T-helper 22 cell (primary cell): ENCODE data around the gene INPP5A.

Experiments
- DNase-seq: peaks from one replicate; pipeline ENCODE4 v3.0.0-alpha.2; 2020; ENCODE audit warnings: low read depth

INPP5A gene

GRCh38 chr10:132721725-132722124, 184.1 kb downstream of the INPP5A start:
- no peak for DNase-seq

DNA sequence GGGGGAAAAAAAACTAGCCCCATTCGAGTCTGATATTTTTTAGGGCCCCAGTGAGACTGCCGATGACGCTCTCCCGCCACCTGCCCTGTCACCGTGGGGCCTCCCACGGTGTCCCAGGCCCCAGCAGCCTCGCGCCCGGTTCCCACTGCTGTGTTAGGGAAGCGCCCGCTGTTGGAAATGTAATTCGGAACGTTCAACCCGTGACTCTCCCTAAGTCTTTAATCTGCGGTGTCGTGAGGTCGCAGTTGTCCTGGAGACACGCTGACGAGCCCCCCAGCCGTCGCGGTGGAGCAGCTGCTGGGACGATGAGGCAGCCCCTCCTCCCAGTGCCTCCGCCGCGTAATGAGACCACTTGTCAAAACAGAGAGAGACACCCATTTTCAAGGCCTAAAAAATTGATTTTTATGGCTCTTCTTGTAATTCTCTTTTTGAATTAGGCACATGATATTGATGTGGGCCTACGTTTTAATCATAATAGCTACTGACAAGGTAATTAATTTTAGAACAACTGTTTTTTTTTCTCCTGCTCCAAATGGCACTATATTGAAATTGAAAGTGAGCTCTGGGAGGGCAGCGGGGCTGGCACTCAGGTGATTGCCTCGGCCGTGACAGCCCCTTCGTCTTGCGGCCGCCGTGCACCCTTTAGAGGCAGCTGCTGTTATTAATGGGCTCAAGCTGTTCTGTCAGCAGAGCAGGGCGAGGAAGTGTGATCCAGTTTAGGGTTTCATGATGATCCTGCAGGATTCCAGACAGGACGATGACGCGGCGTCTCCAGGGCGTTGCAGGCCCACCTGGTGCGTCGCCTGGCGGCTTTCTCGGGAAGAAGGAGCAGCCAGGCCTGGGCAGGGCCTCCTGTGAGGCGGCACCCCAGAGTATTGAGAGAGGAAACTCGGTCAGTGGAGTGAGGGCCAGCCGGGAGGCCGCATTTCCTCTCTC, 185.1 kb downstream of the INPP5A start:
- no peak for DNase-seq

- DNase-seq, result no peak
Observed at GRCh38 chr10:132723330-132723970, 185.9 kb downstream of the INPP5A start.

DNA sequence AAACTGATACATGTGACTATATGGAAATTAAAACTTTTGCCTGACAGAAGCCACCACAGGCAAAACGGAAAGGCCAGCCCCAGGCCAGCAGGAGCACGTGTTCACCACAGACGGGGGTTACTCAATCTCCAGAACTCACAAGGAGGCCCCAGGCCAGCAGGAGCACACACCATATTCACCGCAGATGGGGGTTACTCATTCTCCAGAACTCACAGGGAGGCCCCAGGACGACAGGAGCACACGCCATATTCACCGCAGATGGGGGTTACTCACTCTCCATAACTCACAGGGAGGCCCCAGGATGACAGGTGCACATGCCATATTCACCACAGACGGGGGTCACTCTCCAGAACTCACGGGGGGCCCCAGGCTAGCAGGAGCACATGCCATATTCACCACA, 186.9 kb downstream of the INPP5A start:
- DNase-seq, result no peak

GRCh38 chr10:132725202-132725601, 187.6 kb downstream of the INPP5A start:
- DNase-seq, result no peak

DNA sequence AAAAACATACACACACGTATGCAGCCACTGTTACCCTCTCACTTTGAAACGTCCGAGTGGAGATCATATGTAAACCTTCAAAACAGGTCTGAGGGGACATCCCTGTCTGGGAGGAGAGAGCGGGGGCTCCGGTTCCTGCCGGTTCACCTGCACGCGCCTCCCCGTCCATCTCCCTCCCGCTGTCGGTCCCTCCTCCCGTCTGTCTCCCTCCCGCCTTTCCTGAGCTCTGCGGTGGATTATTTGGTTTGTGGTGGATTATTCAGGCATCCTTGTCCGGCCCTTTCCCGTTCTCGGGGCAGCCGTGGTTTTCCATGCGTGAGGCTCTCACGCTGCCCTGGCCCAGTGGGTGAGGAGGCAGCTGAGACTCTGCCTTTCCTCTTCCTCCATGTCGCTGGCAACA, 188.6 kb downstream of the INPP5A start:
- no peak for DNase-seq

GRCh38 chr10:132726951-132727350, 189.4 kb downstream of the INPP5A start:
- DNase-seq, result no peak

DNA sequence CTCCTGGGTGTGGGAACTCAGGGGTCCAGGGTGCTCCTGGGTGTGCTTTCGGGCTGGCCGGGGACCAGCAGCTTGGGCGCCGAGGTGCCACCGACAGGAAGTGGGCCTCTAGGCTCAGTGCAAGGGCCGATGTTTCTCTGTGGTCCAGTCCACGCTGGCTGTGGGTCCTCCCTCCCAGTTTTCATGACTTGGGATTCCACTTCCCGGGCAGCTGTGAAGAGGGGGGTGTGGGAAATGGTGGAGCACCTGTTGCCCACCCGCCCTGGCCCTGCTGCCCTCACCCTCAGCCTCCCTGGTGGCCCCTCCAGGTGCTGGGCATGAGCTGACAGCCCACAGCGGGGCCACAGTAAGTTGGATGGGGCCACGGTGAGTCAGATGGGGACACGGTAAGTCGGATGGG, 189.8 kb downstream of the INPP5A start:
- DNase-seq, result no peak

DNA sequence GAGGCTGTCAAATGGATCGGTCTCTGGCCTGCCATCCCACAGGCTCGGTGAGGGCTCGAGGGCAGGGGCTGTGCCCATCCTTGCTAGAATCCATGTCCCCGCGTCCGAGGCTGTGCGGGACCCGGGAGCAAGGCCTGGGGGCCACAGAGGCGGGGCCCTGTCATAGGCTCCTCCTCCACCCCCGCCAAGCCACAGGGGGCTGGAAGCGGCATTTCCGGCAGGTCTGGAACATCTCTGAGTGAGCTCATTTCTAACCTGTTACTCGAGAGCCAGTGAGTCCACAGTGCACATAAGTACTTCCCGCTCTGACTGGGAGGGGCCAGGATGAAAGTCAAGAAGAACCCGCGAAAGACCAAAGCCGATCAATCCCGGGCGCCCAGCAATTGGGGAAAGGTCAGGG, 190.7 kb downstream of the INPP5A start:
- DNase-seq, result no peak

GRCh38 chr10:132728741-132729140, 191.2 kb downstream of the INPP5A start:
- no peak for DNase-seq

DNA sequence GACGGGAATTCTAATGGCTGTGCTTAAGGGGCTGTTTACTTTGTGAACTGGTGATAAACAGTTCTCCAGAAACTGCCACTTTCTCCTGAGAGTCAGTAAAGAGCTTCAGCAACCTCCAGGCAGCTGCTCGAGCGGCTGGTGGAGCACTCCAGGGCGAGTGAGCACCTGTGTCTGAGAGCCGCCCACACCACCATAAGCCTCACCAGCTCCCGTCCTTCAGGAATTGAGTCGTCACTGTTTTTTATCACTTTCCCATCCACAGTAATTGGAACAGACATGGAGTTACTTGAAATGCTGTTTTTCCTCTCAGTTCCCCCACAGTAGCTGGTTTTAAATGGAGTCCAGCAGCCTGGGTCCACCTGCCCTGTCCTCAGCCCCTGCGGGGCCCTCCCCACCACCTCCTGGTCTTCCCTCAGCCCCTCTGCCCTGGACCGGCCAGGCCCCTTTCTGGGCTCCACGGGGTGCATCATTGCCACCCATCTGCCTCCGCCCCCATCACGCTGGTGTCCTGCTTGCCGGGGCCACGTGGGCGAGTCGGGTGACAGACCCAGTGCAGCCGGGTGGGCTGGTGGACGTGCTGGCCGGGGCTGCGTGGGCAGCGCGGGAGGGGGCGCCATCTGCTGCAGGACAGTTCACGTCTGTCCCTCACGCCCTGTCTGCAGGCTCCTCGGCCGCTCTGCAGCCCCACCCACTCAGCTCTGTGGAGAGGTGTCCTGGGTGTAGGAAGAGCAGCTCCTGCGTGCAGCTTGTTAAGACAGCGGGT, 192.4 kb downstream of the INPP5A start:
- no peak for DNase-seq

DNA sequence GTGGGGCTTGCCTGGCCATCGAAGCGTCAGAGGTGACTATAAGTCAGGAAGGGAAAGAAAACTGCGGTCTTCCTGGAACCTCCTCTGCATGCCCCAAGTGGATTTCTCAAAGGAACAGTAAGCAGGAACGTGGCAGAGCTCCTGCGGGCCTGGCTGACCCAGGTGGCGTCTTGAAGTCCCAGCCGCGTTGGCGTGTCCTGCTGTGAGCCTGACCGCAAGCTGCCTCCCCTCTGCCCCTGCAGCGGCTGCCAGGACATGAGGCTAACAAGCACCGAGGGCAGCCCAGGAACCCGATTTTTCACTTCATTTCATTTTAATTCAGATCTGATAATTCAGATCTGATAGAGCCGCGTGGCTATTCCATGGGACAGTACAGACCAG, 193.0 kb downstream of the INPP5A start:
- DNase-seq, result no peak

DNA sequence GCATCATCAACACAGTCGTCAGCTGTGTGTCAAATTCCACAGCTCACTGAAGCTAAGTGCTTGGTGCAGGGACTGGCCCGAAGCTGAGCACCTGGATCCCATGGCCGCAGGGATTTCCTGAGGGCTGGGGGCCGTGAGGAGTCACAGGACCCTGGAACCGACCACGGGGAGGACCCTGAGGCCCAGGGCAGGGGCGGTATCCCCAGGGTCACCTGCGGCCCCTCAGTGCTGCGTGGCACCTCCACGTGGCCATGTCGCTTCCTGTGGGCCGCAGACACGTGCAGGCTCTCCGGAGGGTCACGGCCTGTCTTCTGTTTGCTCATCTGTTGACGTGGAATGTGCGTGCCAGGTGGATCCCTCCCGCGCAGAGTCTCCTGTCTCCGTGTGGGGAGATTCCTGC, 194.9 kb downstream of the INPP5A start:
- DNase-seq, result no peak

DNA sequence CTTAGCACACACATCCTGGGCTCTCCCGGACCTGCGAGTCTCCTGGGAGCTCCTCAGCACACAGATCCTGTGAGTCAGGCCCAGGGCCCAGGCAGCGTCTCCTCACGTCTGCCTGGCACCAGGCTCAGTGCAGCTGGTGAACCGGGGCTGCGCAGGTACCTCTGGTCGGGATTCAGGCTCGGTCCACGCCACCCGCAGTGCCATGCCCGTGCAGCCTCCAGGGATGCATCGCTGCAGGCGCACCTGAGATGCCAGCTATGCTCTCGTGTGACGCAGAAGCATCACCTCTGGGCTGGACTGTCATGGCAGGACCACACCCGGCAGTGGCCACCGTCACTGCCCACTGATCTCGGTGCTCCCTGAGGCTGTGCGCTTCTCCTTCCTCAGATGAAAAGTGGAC, 196.3 kb downstream of the INPP5A start:
- DNase-seq, result no peak

GRCh38 chr10:132735341-132735775, 197.8 kb downstream of the INPP5A start:
- no peak for DNase-seq

- no peak for DNase-seq
Observed at GRCh38 chr10:132735923-132736391, 198.4 kb downstream of the INPP5A start.

DNA sequence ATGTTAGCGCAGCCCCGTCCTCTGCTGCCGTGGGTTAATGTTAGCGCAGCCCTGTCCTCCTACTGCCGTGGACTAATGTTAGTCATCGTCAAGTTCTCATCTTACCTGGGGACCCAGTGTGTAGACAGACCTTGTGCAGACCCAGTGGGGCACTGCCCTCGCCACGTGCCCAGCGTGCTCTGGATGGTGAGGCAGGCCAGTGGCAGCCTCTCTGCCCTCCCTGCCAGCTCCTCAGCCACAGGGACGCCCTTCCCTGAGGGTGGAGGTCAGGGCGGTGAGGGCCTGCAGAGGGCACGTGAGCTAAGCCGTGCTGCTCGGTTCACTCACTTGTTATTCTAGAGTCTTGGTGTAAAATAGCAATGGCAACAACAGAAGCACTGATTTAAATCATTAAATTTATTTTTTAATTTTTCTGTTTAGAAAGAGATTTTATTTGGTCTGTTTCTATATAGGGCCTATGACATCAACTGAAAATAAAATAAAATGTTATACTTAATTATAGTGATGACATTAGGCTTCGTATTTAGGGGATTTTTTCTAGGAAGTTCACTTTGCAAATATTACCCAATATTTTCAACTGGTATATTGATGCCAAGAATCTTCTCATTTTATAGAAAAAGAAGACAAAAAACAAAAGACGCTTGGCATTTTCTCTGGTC, 199.9 kb downstream of the INPP5A start:
- DNase-seq, result no peak

DNA sequence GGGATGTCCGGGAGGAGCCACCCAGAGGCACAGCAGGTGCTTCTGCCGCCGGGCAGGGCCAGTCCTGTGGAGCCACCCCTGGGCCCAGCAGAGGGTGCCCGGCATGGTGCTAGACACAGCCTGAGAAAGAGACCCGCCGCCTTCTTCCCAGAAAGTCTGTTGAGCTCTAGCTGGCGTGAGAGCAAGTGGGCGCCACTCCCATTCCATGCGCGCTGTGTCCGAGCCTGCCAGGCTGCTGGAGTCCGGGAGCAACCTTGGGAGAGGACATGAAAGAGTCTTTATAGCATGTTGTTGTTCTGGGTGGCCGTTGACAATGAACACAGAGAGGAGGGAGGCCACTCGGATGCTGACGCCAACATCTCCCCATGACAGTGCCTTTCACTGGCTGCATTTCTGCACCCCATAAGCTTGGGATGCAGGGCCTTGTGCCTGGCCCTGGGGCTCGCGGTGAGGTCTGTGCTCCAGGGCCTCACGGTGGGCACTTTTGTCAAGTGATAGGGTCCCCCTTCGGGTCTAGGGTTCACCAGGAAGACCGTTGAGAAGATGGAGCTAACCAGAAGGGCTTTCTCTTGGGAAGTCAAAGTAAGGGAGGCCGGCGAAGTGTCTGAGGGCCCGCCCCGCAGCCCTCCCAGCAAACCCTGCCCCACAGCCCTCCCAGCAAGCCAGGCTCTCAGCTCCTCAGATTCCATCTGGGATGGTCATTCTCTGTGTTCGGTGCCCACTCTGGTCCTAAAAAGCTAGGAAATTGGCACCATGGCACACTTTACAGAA, 201.1 kb downstream of the INPP5A start:
- no peak for DNase-seq

DNA sequence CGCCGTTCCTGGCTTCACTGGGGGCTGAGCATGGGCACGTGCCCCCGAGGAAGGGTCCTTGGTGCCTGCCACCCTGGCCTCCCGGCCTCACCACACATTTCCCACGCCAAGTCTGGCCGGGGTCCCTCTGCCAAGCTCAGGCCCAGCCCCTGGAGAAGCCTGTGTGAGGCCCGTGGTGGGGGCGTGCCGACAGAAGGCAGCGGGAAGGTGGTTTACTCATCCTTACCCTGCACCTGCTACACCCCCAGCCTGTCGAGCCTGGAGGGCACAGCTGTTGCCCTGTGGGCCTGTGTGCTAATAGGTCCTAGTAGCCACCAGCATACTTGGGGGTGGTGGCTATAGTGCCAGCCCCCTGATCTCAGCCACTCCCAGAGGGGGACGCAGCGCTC, 201.6 kb downstream of the INPP5A start:
- no peak for DNase-seq

DNA sequence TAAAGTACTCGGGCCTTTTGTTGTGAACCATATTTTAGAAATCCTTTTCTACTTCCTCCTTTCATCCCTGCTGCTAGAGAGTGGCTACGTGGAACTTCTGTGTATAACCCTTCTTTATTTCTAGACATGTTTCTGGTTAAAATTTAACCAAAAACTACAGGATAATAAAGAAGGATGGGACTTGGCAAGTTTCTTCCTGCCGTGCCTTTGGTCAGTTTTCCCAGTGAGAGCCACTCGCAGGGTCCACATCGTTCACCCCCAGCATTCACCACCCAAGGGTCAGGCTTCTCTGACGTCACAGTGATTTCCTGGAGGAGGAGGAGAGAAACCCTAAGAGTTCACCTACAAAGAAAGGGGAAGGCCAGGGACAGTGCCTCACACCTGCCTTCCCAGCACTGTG, 203.0 kb downstream of the INPP5A start:
- no peak for DNase-seq

DNA sequence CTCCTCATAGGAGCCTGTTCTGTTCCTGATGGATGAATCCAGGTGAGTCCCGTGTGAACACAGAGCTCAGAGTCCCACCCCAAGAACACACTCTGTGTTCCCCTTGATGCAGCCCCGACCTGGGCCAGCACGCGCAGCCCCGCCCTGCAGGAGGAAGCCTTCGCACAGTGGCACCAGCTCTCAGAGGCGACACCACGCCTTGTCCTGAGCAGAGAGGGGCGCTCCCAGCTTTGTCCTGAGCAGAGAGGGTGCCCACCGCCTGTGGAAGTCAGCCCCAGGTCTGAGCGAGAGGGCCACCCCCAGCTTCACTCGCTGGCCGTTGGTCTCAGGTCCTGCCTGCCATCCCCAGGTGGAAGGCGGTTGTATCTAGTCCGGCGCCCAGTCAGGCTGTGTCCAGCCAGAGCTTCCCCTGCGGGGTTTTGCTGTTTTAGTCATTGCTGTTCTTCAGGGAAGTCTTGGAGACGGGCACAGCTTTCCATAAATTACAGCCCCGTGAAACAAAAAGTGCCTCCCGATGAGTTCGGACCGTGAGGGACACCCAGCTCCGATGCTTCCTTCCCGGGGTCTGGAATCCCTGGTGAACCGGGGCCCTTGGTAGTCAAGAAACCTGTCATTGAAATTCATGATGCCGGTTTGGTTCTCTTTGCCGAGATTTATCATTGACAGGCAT, 204.7 kb downstream of the INPP5A start:
- no peak for DNase-seq
